Measurements from ENCODE around the gene MTUS2.

Gene MTUS2

GRCh38 chr13:29402166-29402636 is 582.1 kb downstream of the MTUS2 start:
- no peak for DNase-seq (ENCODE audit: low spot score)

- no peak for DNase-seq (ENCODE audit: low spot score)
Observed at GRCh38 chr13:29405401-29405800, 585.3 kb downstream of the MTUS2 start.

GRCh38 chr13:29411481-29411880 is 591.3 kb downstream of the MTUS2 start:
- no peak for DNase-seq (ENCODE audit: low spot score)

- DNase-seq (ENCODE audit: low spot score) = no peak
Observed at GRCh38 chr13:29418026-29418425, 597.9 kb downstream of the MTUS2 start.

- DNase-seq (ENCODE audit: low spot score) = no peak
Observed at GRCh38 chr13:29421118-29421517, 601.0 kb downstream of the MTUS2 start.

GRCh38 chr13:29422015-29422414 is 601.9 kb downstream of the MTUS2 start:
- DNase-seq (ENCODE audit: low spot score) = no peak

GRCh38 chr13:29423050-29423449 is 602.9 kb downstream of the MTUS2 start:
- DNase-seq (ENCODE audit: low spot score) = no peak

- DNase-seq (ENCODE audit: low spot score) = no peak
Observed at GRCh38 chr13:29427937-29428309, 607.8 kb downstream of the MTUS2 start.

- DNase-seq (ENCODE audit: low spot score) = no peak
Observed at GRCh38 chr13:29428310-29429181, 608.4 kb downstream of the MTUS2 start.

- DNase-seq (ENCODE audit: low spot score) = no peak
Observed at GRCh38 chr13:29429286-29429900, 609.3 kb downstream of the MTUS2 start.

GRCh38 chr13:29434217-29434945 is 614.2 kb downstream of the MTUS2 start:
- no peak for DNase-seq (ENCODE audit: low spot score)

GRCh38 chr13:29435125-29435911 is 615.2 kb downstream of the MTUS2 start:
- no peak for DNase-seq (ENCODE audit: low spot score)

- no peak for DNase-seq (ENCODE audit: low spot score)
Observed at GRCh38 chr13:29436291-29436690, 616.2 kb downstream of the MTUS2 start.

GRCh38 chr13:29436721-29437280 is 616.7 kb downstream of the MTUS2 start:
- no peak for DNase-seq (ENCODE audit: low spot score)

- DNase-seq (ENCODE audit: low spot score) = no peak
Observed at GRCh38 chr13:29438769-29439168, 618.6 kb downstream of the MTUS2 start.

GRCh38 chr13:29439601-29440388 is 619.7 kb downstream of the MTUS2 start:
- DNase-seq (ENCODE audit: low spot score) = no peak

GRCh38 chr13:29441306-29441705 is 621.2 kb downstream of the MTUS2 start:
- no peak for DNase-seq (ENCODE audit: low spot score)

- no peak for DNase-seq (ENCODE audit: low spot score)
Observed at GRCh38 chr13:29446016-29446415, 625.9 kb downstream of the MTUS2 start.

GRCh38 chr13:29448174-29448573 is 628.0 kb downstream of the MTUS2 start:
- no peak for DNase-seq (ENCODE audit: low spot score)

- DNase-seq (ENCODE audit: low spot score) = no peak
Observed at GRCh38 chr13:29449726-29450125, 629.6 kb downstream of the MTUS2 start.

- no peak for DNase-seq (ENCODE audit: low spot score)
Observed at GRCh38 chr13:29451976-29452375, 631.8 kb downstream of the MTUS2 start.
